ENCODE measurements around the gene AJAP1.

The AJAP1 gene

DNA sequence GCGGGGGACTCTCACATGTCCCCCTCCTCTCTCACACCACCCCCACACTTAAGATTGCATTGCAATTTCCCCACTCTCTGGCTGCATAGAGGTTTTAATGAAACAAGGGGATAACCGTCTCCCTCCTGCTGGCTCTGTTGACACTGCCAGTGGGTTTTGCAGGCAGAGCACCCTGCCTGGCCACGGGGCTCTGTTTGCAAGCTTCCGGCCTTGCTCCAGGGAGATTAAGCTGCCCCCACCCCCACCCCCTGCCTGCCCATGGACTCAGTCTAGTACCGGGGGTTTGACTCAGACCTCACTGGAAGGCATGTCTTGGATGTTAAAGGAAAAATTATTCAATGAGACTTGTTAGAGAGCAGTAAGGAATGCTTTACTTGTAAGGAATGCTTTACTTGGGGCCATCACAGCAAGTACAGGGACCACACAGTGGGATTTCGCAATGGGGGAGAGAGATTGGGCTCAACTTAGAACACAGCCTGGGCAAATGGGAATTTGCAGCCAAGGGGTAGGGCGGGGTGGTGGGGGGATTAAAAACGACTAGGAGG is 101.0 kb downstream of the AJAP1 start:
- H3K4me3 ChIP-seq (replicated peaks in 1 of 2; ENCODE audit: low read depth in 2 of 2, low read length in 2 of 2): no peak overlapping the region
- DNase-seq (ENCODE audit: low read depth in 2 of 2): peak in 1 of 2 donors; percentile 15
- TF ChIP-seq CTCF (IDR thresholded peaks at IDR 0.05; ENCODE audit: low read depth, low read length): no peak

- no peak for DNase-seq (ENCODE audit: low read depth in 2 of 2)
- no peak overlapping the region for H3K4me3 ChIP-seq (replicated peaks in 1 of 2; ENCODE audit: low read depth in 2 of 2, low read length in 2 of 2)
- no peak for TF ChIP-seq CTCF (IDR thresholded peaks at IDR 0.05; ENCODE audit: low read depth, low read length)
These were observed 101.6 kb downstream of the AJAP1 start for GRCh38 chr1:4755864-4756504.

GRCh38 chr1:4756851-4757580 is 102.6 kb downstream of the AJAP1 start:
- no peak overlapping the region for H3K4me3 ChIP-seq (replicated peaks in 1 of 2; ENCODE audit: low read depth in 2 of 2, low read length in 2 of 2)
- DNase-seq (ENCODE audit: low read depth in 2 of 2): no peak
- no peak for TF ChIP-seq CTCF (IDR thresholded peaks at IDR 0.05; ENCODE audit: low read depth, low read length)

DNA sequence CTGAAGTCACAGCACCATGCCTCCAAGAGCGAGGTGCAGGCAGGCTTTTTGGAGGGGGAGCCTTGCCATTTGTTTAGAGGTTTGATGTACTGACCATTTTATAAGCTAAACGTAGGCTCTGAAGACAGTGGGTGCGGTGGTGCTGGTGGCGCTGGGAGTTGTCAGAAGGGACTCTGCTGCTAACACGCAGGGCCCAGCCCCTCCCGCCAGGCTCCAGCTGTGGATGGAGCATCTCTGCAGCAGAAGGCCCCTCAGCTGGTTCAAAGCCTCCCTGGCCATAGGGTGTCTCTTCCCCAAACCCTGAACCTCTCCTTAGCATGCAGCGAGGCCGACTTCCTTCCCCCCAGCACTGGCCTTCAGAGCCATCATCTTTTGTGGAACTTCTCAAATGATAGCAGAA is 105.3 kb downstream of the AJAP1 start:
- DNase-seq (ENCODE audit: low read depth in 2 of 2): no peak
- H3K4me3 ChIP-seq (replicated peaks in 1 of 2; ENCODE audit: low read depth in 2 of 2, low read length in 2 of 2): no peak overlapping the region

GRCh38 chr1:4760088-4760487 is 105.7 kb downstream of the AJAP1 start:
- DNase-seq (ENCODE audit: low read depth in 2 of 2): no peak
- H3K4me3 ChIP-seq (replicated peaks in 1 of 2; ENCODE audit: low read depth in 2 of 2, low read length in 2 of 2): no peak overlapping the region
- no peak for TF ChIP-seq CTCF (IDR thresholded peaks at IDR 0.05; ENCODE audit: low read depth, low read length)

More for the DNA sequence above, 105.3 kb downstream of the AJAP1 start:
- no peak for TF ChIP-seq CTCF (IDR thresholded peaks at IDR 0.05; ENCODE audit: low read depth, low read length)

DNA sequence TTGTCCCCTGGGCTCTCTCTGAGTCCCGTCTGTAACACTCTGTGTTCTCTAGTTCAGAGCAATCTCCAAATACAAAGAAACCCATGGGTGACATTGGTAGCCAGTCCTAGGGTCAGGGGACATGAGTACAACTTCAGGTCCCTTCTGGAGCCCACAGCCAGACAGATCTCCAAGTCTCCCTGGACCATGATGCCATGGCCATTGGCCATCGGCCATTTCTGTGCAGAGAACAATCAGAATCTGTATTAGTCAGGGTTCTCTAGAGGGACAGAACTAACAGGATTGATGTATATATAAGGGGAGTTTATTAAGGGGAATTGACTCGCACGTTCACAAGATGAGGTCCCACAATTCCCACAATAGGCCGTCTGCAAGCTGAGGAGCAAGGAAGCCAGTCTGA is 106.9 kb downstream of the AJAP1 start:
- DNase-seq (ENCODE audit: low read depth in 2 of 2): no peak
- no peak overlapping the region for H3K4me3 ChIP-seq (replicated peaks in 1 of 2; ENCODE audit: low read depth in 2 of 2, low read length in 2 of 2)
- TF ChIP-seq CTCF (IDR thresholded peaks at IDR 0.05; ENCODE audit: low read depth, low read length): no peak

Data from cardiac fibroblast (primary cell).